ENCODE data around the gene ZBTB20. TPM values are rescaled to one million over a fixed set of nuclear protein-coding genes. Genes with fewer than 3 reads are reported as not detected.

Gene ZBTB20
- total RNA-seq, 5 donors from 2014 or later (not counting 1 experiment from before 2014, with no cell fraction given), result 43.1 to 80.7 (median 48.4) TPM

DNA sequence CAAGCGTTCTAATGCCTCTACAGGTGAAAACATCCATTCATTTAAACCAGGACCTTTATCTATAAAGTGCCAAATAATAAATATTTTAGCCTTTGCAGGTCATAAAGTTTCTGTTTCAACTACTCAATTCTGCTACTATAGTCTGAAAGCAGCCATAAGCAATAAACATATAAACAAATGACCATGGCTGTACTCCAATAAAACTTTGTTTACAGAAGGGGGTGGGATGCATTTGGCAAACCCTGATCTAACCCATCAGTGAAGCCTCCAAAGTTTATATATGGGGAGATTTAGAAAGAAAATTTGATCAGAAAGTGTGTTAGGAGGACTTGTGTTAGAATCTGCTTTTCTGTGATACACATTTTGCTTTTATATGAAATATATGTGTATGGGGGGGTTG, 161.3 kb downstream of the ZBTB20 start:
- Mint-ChIP-seq H3K36me3 (peaks cover 5% of the 10 kb centered on the region), H3K27me3 (no peaks in the 10 kb centered on the region), H3K4me3 (no peak overlapping the region), H3K9me3 (peaks cover 2 to 6% (median 5%) of the 10 kb centered on the region in 3 donors), H3K4me1 (peaks cover 7 to 10% (median 7%) of the 10 kb centered on the region in 3 donors), H3K27ac (no peak overlapping the region)
- DNase-seq, result no peak
- ChIA-PET CTCF (interaction anchor here in 1 of 2 donors (0.7 kb wide), 1 partner anchor 37 kb away, joined by 3 read pairs; no protein-coding TSS in a partner anchor), POLR2A (no interaction called here)
- H3K27me3 ChIP-seq (replicated peaks in 1 of 2; ENCODE audit: control insufficient read depth in 2 of 2, extremely low read depth in 1 of 2, insufficient read depth in 2 of 2, low read length in 1 of 2), result no peaks in the 10 kb centered on the region
- ATAC-seq (replicated peaks in 1 of 4), result no peak
- WGBS (ENCODE audit: insufficient coverage), result 80% methylated on average over 1 of the region's 1 CpG
- no peaks in the 10 kb centered on the region for H3K36me3 ChIP-seq (ENCODE audit: control insufficient read depth in 2 of 2, extremely low read depth in 1 of 2, insufficient read depth in 1 of 2, low read length in 1 of 2)
- no peaks in the 10 kb centered on the region for H3K4me1 ChIP-seq (ENCODE audit: control insufficient read depth in 1 of 2, extremely low read depth in 1 of 2, insufficient read depth in 2 of 2, low read length in 2 of 2)
- no peak overlapping the region for H3K4me3 ChIP-seq (ENCODE audit: control insufficient read depth in 1 of 2, extremely low read depth in 1 of 2, low read length in 1 of 2)
- no peak overlapping the region for H3K27ac ChIP-seq (ENCODE audit: low read length)
- H3K9me3 ChIP-seq, result no peaks in the 10 kb centered on the region

DNA sequence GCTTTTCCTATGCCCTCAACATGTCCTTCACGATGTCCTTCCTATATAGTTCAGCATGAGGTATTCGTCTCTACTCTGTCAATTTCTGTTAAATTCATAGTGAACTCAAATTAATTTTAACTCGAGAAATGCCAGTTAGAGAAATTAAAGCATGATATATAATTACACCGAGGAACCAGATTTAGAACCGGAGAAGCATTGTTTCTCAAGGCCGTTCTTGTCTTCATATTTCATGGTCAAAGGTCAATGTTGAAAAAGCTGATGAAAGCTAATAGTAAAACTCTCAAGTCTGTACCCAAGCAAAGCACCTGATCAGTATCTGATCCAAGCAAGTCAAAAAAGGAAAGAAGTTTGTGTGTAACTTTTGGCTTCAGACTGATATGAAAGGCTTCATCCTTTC, 163.8 kb downstream of the ZBTB20 start:
- ATAC-seq (replicated peaks in 1 of 4), result no peak
- no peak overlapping the region for H3K4me3 ChIP-seq (ENCODE audit: control insufficient read depth in 1 of 2, extremely low read depth in 1 of 2, low read length in 1 of 2)
- no peak overlapping the region for H3K27ac ChIP-seq (ENCODE audit: low read length)
- CTCF ChIA-PET, result no interaction called here
- Mint-ChIP-seq H3K4me1 (peaks cover 7 to 10% (median 7%) of the 10 kb centered on the region in 3 donors), H3K4me3 (no peak overlapping the region), H3K27ac (no peak overlapping the region), H3K36me3 (peaks cover 7% of the 10 kb centered on the region), H3K9me3 (no peaks in the 10 kb centered on the region), H3K27me3 (no peaks in the 10 kb centered on the region)
- no peaks in the 10 kb centered on the region for H3K4me1 ChIP-seq (ENCODE audit: control insufficient read depth in 1 of 2, extremely low read depth in 1 of 2, insufficient read depth in 2 of 2, low read length in 2 of 2)
- H3K9me3 ChIP-seq, result no peaks in the 10 kb centered on the region
- WGBS (ENCODE audit: insufficient coverage), result 100% methylated on average over 2 of the region's 6 CpGs
- POLR2A ChIA-PET, result no interaction called here
- DNase-seq, result no peak
- H3K27me3 ChIP-seq (replicated peaks in 1 of 2; ENCODE audit: control insufficient read depth in 2 of 2, extremely low read depth in 1 of 2, insufficient read depth in 2 of 2, low read length in 1 of 2), result no peaks in the 10 kb centered on the region
- H3K36me3 ChIP-seq (ENCODE audit: control insufficient read depth in 2 of 2, extremely low read depth in 1 of 2, insufficient read depth in 1 of 2, low read length in 1 of 2), result no peaks in the 10 kb centered on the region

DNA sequence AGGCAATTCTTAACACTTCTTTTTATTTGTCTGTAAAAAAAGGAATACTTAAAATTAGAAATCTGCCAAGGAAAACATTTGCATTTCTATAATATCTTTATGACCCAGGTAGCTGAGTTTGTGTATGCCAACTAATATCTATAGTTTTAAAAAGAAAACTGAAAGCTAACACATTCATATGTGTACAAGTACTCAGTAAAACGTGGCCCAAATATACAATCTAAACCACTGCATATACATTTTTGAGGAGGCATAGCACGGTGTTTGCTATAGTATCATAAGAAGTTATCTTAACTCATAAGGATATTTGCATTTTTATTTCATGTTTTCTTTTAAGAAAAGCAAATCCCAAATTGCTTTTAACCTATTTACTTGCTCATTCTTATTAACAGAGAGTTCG, 172.7 kb downstream of the ZBTB20 start:
- POLR2A ChIA-PET, result no interaction called here
- peak overlapping the region in 1 of 2 donors; percentile 39 for H3K27ac Mint-ChIP-seq
- H3K4me3 ChIP-seq (ENCODE audit: control insufficient read depth in 1 of 2, extremely low read depth in 1 of 2, low read length in 1 of 2), result no peak overlapping the region

DNA sequence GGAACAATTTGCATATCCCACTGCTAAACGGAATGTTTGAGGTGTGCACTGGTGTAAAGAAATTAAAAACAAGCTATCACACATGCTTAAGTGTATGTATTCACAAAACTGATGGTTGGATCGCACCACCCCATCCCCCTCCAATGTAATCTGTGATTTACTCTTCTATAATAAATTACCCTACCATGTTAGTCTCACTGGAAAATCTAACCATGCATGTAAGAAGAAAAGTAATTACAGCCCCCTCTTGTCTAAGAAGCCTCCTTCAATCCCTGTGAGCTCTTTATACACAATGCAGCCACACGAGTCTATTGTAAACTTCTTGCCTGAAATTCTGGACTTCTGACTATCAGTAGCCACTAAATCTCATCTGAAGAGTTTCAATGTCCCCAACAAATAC, 173.6 kb downstream of the ZBTB20 start:
- Histone ChIP-seq H3K4me1 (ENCODE audit: control insufficient read depth in 1 of 2, extremely low read depth in 1 of 2, insufficient read depth in 2 of 2, low read length in 2 of 2) (no peaks in the 10 kb centered on the region), H3K9me3 (no peaks in the 10 kb centered on the region), H3K27me3 (replicated peaks in 1 of 2; ENCODE audit: control insufficient read depth in 2 of 2, extremely low read depth in 1 of 2, insufficient read depth in 2 of 2, low read length in 1 of 2) (no peaks in the 10 kb centered on the region), H3K36me3 (ENCODE audit: control insufficient read depth in 2 of 2, extremely low read depth in 1 of 2, insufficient read depth in 1 of 2, low read length in 1 of 2) (no peaks in the 10 kb centered on the region), H3K4me3 (ENCODE audit: control insufficient read depth in 1 of 2, extremely low read depth in 1 of 2, low read length in 1 of 2) (no peak overlapping the region), H3K27ac (ENCODE audit: low read length) (no peak overlapping the region)
- Mint-ChIP-seq H3K9me3 (no peaks in the 10 kb centered on the region), H3K4me3 (no peak overlapping the region), H3K4me1 (peaks cover 2 to 9% (median 5%) of the 10 kb centered on the region in 3 donors), H3K27me3 (no peaks in the 10 kb centered on the region), H3K27ac (no peak overlapping the region), H3K36me3 (peaks cover 42% of the 10 kb centered on the region)
- DNase-seq (no peak), ATAC-seq (replicated peaks in 1 of 4) (no peak)
- POLR2A ChIA-PET, result no interaction called here
- no CpG with 5 or more reads among the region's 3 CpGs for WGBS (ENCODE audit: insufficient coverage)
- CTCF ChIA-PET, result interaction anchor here (0.5 to 1.1 kb wide), 2 partner anchors 199 to 589 kb away, joined by 3 read pairs; no protein-coding TSS in a partner anchor

More for the DNA sequence above, 172.7 kb downstream of the ZBTB20 start:
- CTCF ChIA-PET, result interaction anchor here in 1 of 2 donors (1.1 kb wide), 1 partner anchor 198 kb away, joined by 3 read pairs; no protein-coding TSS in a partner anchor
- no peak overlapping the region for H3K27ac ChIP-seq (ENCODE audit: low read length)
- DNase-seq, result no peak
- no peak overlapping the region for H3K4me3 Mint-ChIP-seq
- ATAC-seq (replicated peaks in 1 of 4), result no peak
- H3K27me3 ChIP-seq (replicated peaks in 1 of 2; ENCODE audit: control insufficient read depth in 2 of 2, extremely low read depth in 1 of 2, insufficient read depth in 2 of 2, low read length in 1 of 2), result no peaks in the 10 kb centered on the region
- no peaks in the 10 kb centered on the region for H3K9me3 Mint-ChIP-seq
- peaks cover 2 to 9% (median 5%) of the 10 kb centered on the region in 3 donors for H3K4me1 Mint-ChIP-seq
- H3K36me3 Mint-ChIP-seq, result peaks cover 40% of the 10 kb centered on the region
- no peaks in the 10 kb centered on the region for H3K9me3 ChIP-seq
- no peaks in the 10 kb centered on the region for H3K27me3 Mint-ChIP-seq
- no peaks in the 10 kb centered on the region for H3K36me3 ChIP-seq (ENCODE audit: control insufficient read depth in 2 of 2, extremely low read depth in 1 of 2, insufficient read depth in 1 of 2, low read length in 1 of 2)
- WGBS (ENCODE audit: insufficient coverage), result no CpG with 5 or more reads among the region's 3 CpGs
- H3K4me1 ChIP-seq (ENCODE audit: control insufficient read depth in 1 of 2, extremely low read depth in 1 of 2, insufficient read depth in 2 of 2, low read length in 2 of 2), result no peaks in the 10 kb centered on the region

DNA sequence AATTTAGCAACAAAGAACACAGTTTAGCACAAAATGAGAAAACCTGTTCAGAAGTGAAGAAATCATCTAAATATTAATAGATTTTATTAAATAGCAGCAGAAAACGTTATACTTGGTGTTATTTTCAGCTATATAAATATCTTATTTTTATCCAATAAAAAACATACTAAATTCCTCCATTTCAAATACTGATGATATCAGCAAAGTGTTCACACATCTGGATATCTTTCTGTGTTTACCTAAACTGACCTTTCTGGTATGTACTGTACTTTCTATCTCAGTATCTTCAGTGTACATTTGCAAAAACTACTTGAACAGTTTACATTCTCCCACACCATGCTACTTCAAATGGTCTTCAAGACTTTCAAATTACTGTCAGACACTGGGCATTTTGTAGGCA, 179.9 kb downstream of the ZBTB20 start:
- Mint-ChIP-seq H3K9me3 (peaks cover 0 to 3% (median 0%) of the 10 kb centered on the region in 3 donors), H3K27me3 (no peaks in the 10 kb centered on the region), H3K27ac (no peak overlapping the region), H3K36me3 (peaks cover 39% of the 10 kb centered on the region), H3K4me3 (no peak overlapping the region), H3K4me1 (peaks cover 0 to 6% (median 0%) of the 10 kb centered on the region in 3 donors)
- Histone ChIP-seq H3K4me3 (ENCODE audit: control insufficient read depth in 1 of 2, extremely low read depth in 1 of 2, low read length in 1 of 2) (no peak overlapping the region), H3K4me1 (ENCODE audit: control insufficient read depth in 1 of 2, extremely low read depth in 1 of 2, insufficient read depth in 2 of 2, low read length in 2 of 2) (no peaks in the 10 kb centered on the region), H3K9me3 (no peaks in the 10 kb centered on the region), H3K27ac (ENCODE audit: low read length) (no peak overlapping the region), H3K36me3 (ENCODE audit: control insufficient read depth in 2 of 2, extremely low read depth in 1 of 2, insufficient read depth in 1 of 2, low read length in 1 of 2) (no peaks in the 10 kb centered on the region), H3K27me3 (replicated peaks in 1 of 2; ENCODE audit: control insufficient read depth in 2 of 2, extremely low read depth in 1 of 2, insufficient read depth in 2 of 2, low read length in 1 of 2) (no peaks in the 10 kb centered on the region)
- WGBS (ENCODE audit: insufficient coverage), result no CpG with 5 or more reads among the region's 1 CpG
- no peak for DNase-seq
- no peak for ATAC-seq (replicated peaks in 1 of 4)
- POLR2A ChIA-PET, result no interaction called here
- CTCF ChIA-PET, result no interaction called here

DNA sequence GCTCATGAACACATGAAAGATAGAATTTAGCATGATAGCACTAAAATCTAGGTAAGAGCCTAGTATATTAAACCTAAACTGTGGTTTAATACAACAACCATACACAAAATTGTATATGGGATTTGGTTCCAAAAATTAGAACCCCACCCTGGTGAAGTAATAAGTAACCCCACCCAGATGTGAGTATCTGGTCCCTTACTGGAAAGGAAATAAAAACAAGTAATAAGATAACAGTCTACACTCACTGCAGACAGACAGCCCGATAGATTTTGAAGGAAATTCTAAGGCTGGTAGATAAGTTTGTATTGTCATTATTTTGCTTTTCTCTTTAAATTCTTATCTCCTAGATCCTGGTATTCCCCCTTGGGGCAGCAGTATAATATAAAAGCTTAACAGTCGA, 184.9 kb downstream of the ZBTB20 start:
- H3K27ac Mint-ChIP-seq, result no peak overlapping the region
- no peak overlapping the region for H3K4me3 Mint-ChIP-seq
- no peak overlapping the region for H3K27ac ChIP-seq (ENCODE audit: low read length)
- H3K36me3 ChIP-seq (ENCODE audit: control insufficient read depth in 2 of 2, extremely low read depth in 1 of 2, insufficient read depth in 1 of 2, low read length in 1 of 2), result no peaks in the 10 kb centered on the region
- H3K4me3 ChIP-seq (ENCODE audit: control insufficient read depth in 1 of 2, extremely low read depth in 1 of 2, low read length in 1 of 2), result no peak overlapping the region
- H3K36me3 Mint-ChIP-seq, result peaks cover 47% of the 10 kb centered on the region
- WGBS (ENCODE audit: insufficient coverage), result no CpG with 5 or more reads among the region's 2 CpGs
- H3K4me1 Mint-ChIP-seq, result peaks cover 0 to 12% (median 0%) of the 10 kb centered on the region in 3 donors
- ChIA-PET CTCF (interaction anchor here in 1 of 2 donors (0.6 kb wide), 1 partner anchor 954 kb away, joined by 6 read pairs; no protein-coding TSS in a partner anchor), POLR2A (no interaction called here)
- H3K9me3 Mint-ChIP-seq, result peaks cover 0 to 3% (median 1%) of the 10 kb centered on the region in 3 donors
- ATAC-seq (replicated peaks in 1 of 4), result no peak
- H3K27me3 Mint-ChIP-seq, result no peaks in the 10 kb centered on the region
- no peaks in the 10 kb centered on the region for H3K9me3 ChIP-seq
- DNase-seq, result no peak
- no peaks in the 10 kb centered on the region for H3K4me1 ChIP-seq (ENCODE audit: control insufficient read depth in 1 of 2, extremely low read depth in 1 of 2, insufficient read depth in 2 of 2, low read length in 2 of 2)
- H3K27me3 ChIP-seq (replicated peaks in 1 of 2; ENCODE audit: control insufficient read depth in 2 of 2, extremely low read depth in 1 of 2, insufficient read depth in 2 of 2, low read length in 1 of 2), result no peaks in the 10 kb centered on the region

DNA sequence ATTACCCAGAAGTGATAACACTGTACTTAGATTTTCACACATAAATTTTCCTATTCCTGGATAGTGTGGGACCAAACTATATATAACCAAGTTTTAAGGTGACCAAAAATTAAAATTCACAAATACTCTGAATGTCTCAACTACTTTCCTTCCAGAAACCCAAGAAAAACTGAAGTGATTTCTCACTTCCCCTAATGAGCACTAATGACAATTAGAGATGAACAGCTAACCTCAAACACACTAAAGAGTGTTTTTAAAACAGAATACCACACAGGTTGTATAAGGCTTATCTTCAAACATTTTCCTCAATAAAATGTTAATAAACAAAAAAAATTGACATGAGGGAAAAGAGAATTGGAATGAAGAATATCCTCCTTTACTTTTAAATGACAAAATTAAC, 188.2 kb downstream of the ZBTB20 start:
- H3K27ac Mint-ChIP-seq, result no peak overlapping the region
- no peak overlapping the region for H3K27ac ChIP-seq (ENCODE audit: low read length)
- H3K9me3 ChIP-seq, result peaks cover 3% of the 10 kb centered on the region
- peaks cover 4 to 22% (median 15%) of the 10 kb centered on the region in 3 donors for H3K9me3 Mint-ChIP-seq
- peaks cover 2 to 9% of the 10 kb centered on the region in 2 donors for H3K36me3 ChIP-seq (ENCODE audit: control insufficient read depth in 2 of 2, extremely low read depth in 1 of 2, insufficient read depth in 1 of 2, low read length in 1 of 2)
- H3K4me3 ChIP-seq (ENCODE audit: control insufficient read depth in 1 of 2, extremely low read depth in 1 of 2, low read length in 1 of 2), result no peak overlapping the region
- CTCF ChIA-PET, result no interaction called here
- H3K4me1 Mint-ChIP-seq, result peaks cover 0 to 13% (median 0%) of the 10 kb centered on the region in 3 donors
- DNase-seq, result no peak
- no peak for ATAC-seq (replicated peaks in 1 of 4)
- H3K36me3 Mint-ChIP-seq, result peaks cover 56% of the 10 kb centered on the region
- H3K27me3 Mint-ChIP-seq, result no peaks in the 10 kb centered on the region
- no peaks in the 10 kb centered on the region for H3K27me3 ChIP-seq (replicated peaks in 1 of 2; ENCODE audit: control insufficient read depth in 2 of 2, extremely low read depth in 1 of 2, insufficient read depth in 2 of 2, low read length in 1 of 2)
- POLR2A ChIA-PET, result interaction anchor here (0.6 to 0.7 kb wide), 2 partner anchors 203 to 357 kb away, joined by 3 to 4 read pairs; no protein-coding TSS in a partner anchor
- no peaks in the 10 kb centered on the region for H3K4me1 ChIP-seq (ENCODE audit: control insufficient read depth in 1 of 2, extremely low read depth in 1 of 2, insufficient read depth in 2 of 2, low read length in 2 of 2)
- no peak overlapping the region for H3K4me3 Mint-ChIP-seq

All from T-cell (primary cell).